ENCODE results near the gene DCTN3.

DCTN3 gene

GRCh38 chr9:34620061-34620994 lies at the start of gene DCTN3:
DCTN3 (minus strand) TSS chr9:34620495; CDS start chr9:34620464, 31 bp downstream.
- DNase-seq = peak; percentile 93
- in situ Hi-C loops (cut with MboI; ENCODE audit: low pct_unique_long_range_greater_than_20kb, low sequenced_read_pairs) = no loop called here

- in situ Hi-C loops (cut with MboI; ENCODE audit: low pct_unique_long_range_greater_than_20kb, low sequenced_read_pairs) = no loop called here
- peak; percentile 80 for DNase-seq
Observed at GRCh38 chr9:34665381-34666250, 45.3 kb upstream of the DCTN3 start.

GRCh38 chr9:34665067-34665380 lies 44.7 kb upstream of the DCTN3 start:
- DNase-seq = no peak
- in situ Hi-C loops (cut with MboI; ENCODE audit: low pct_unique_long_range_greater_than_20kb, low sequenced_read_pairs) = no loop called here

GRCh38 chr9:34664281-34665066 lies 44.2 kb upstream of the DCTN3 start:
- DNase-seq = peak; percentile 75
- in situ Hi-C loops (cut with MboI; ENCODE audit: low pct_unique_long_range_greater_than_20kb, low sequenced_read_pairs) = no loop called here

- DNase-seq = no peak
- in situ Hi-C loops (cut with MboI; ENCODE audit: low pct_unique_long_range_greater_than_20kb, low sequenced_read_pairs) = no loop called here
Observed at GRCh38 chr9:34663303-34663605, 43.0 kb upstream of the DCTN3 start.

- in situ Hi-C loops (cut with MboI; ENCODE audit: low pct_unique_long_range_greater_than_20kb, low sequenced_read_pairs) = no loop called here
- DNase-seq = no peak
Observed at GRCh38 chr9:34662526-34663302, 42.4 kb upstream of the DCTN3 start, which contains the start of gene CCL27. CCL27 (minus strand) TSS chr9:34662657; CDS start chr9:34662633, 24 bp downstream.

GRCh38 chr9:34659592-34660253 lies 39.4 kb upstream of the DCTN3 start:
- in situ Hi-C loops (cut with MboI; ENCODE audit: low pct_unique_long_range_greater_than_20kb, low sequenced_read_pairs) = no loop called here
- no peak for DNase-seq

- DNase-seq = no peak
- in situ Hi-C loops (cut with MboI; ENCODE audit: low pct_unique_long_range_greater_than_20kb, low sequenced_read_pairs) = no loop called here
Observed at GRCh38 chr9:34658461-34658860, 38.2 kb upstream of the DCTN3 start.

GRCh38 chr9:34656992-34657391 lies 36.7 kb upstream of the DCTN3 start:
- DNase-seq = no peak
- in situ Hi-C loops (cut with MboI; ENCODE audit: low pct_unique_long_range_greater_than_20kb, low sequenced_read_pairs) = no loop called here

GRCh38 chr9:34655394-34655793 lies 35.1 kb upstream of the DCTN3 start:
- no peak for DNase-seq
- in situ Hi-C loops (cut with MboI; ENCODE audit: low pct_unique_long_range_greater_than_20kb, low sequenced_read_pairs) = no loop called here

- DNase-seq = no peak
Observed at GRCh38 chr9:34654323-34655051, 34.2 kb upstream of the DCTN3 start.

GRCh38 chr9:34653151-34654072 lies 33.1 kb upstream of the DCTN3 start:
- no peak for DNase-seq
- in situ Hi-C loops (cut with MboI; ENCODE audit: low pct_unique_long_range_greater_than_20kb, low sequenced_read_pairs) = no loop called here

More at GRCh38 chr9:34654323-34655051, 34.2 kb upstream of the DCTN3 start:
- in situ Hi-C loops (cut with MboI; ENCODE audit: low pct_unique_long_range_greater_than_20kb, low sequenced_read_pairs) = no loop called here

- in situ Hi-C loops (cut with MboI; ENCODE audit: low pct_unique_long_range_greater_than_20kb, low sequenced_read_pairs) = no loop called here
- DNase-seq = no peak
Observed at GRCh38 chr9:34652602-34653000, 32.3 kb upstream of the DCTN3 start.

- in situ Hi-C loops (cut with MboI; ENCODE audit: low pct_unique_long_range_greater_than_20kb, low sequenced_read_pairs) = no loop called here
- no peak for DNase-seq
Observed at GRCh38 chr9:34651876-34652601, 31.7 kb upstream of the DCTN3 start, which contains the start of gene IL11RA. IL11RA (plus strand) TSS chr9:34652185; CDS start chr9:34655218, 3,033 bp downstream.

- DNase-seq = no peak
- in situ Hi-C loops (cut with MboI; ENCODE audit: low pct_unique_long_range_greater_than_20kb, low sequenced_read_pairs) = no loop called here
Observed at GRCh38 chr9:34651321-34651720, 31.0 kb upstream of the DCTN3 start.

GRCh38 chr9:34650816-34651215 lies 30.5 kb upstream of the DCTN3 start:
- in situ Hi-C loops (cut with MboI; ENCODE audit: low pct_unique_long_range_greater_than_20kb, low sequenced_read_pairs) = no loop called here
- DNase-seq = no peak

Measured in KBM-7 (cell line).